ENCODE data around the gene ADAM12.

ADAM12 gene

GRCh38 chr10:126186766-126187165 is 201.5 kb downstream of the ADAM12 start:
- Histone ChIP-seq H4K20me1 (ENCODE audit: insufficient read depth, low read length) (no peaks in the 10 kb centered on the region), H3K27ac (ENCODE audit: low read length) (no peak overlapping the region), H3K4me2 (ENCODE audit: low read depth, low read length) (no peak overlapping the region), H3K9ac (ENCODE audit: low read length) (no peak overlapping the region), H2AFZ (ENCODE audit: low read length) (no peak overlapping the region), H3F3A (ENCODE audit: insufficient read depth, low read length) (no peaks in the 10 kb centered on the region), H3K27me3 (replicated peaks; ENCODE audit: insufficient read depth, low read length) (no peaks in the 10 kb centered on the region), H3K36me3 (replicated peaks; ENCODE audit: insufficient read depth, low read length) (no peaks in the 10 kb centered on the region), H3K9me3 (replicated peaks; ENCODE audit: insufficient read depth, low read length) (no peaks in the 10 kb centered on the region), H3K4me3 (ENCODE audit: low read length) (no peak overlapping the region), H3K79me2 (ENCODE audit: low read length) (no peaks in the 10 kb centered on the region), H3K9me2 (replicated peaks; ENCODE audit: insufficient read depth, low read length) (no peaks in the 10 kb centered on the region), H3K4me1 (ENCODE audit: low read length) (no peaks in the 10 kb centered on the region)
- DNase-seq = no peak
- TF ChIP-seq, protein P1, sequence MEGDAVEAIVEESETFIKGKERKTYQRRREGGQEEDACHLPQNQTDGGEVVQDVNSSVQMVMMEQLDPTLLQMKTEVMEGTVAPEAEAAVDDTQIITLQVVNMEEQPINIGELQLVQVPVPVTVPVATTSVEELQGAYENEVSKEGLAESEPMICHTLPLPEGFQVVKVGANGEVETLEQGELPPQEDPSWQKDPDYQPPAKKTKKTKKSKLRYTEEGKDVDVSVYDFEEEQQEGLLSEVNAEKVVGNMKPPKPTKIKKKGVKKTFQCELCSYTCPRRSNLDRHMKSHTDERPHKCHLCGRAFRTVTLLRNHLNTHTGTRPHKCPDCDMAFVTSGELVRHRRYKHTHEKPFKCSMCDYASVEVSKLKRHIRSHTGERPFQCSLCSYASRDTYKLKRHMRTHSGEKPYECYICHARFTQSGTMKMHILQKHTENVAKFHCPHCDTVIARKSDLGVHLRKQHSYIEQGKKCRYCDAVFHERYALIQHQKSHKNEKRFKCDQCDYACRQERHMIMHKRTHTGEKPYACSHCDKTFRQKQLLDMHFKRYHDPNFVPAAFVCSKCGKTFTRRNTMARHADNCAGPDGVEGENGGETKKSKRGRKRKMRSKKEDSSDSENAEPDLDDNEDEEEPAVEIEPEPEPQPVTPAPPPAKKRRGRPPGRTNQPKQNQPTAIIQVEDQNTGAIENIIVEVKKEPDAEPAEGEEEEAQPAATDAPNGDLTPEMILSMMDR (IDR thresholded peaks at IDR 0.05; ENCODE audit: low read length) = no peak
- no peak for TF ChIP-seq EZH2 (optimal IDR thresholded peaks at IDR 0.05; ENCODE audit: low read depth, low read length)
- TF ChIP-seq EZH2phosphoT487 (IDR thresholded peaks at IDR 0.05; ENCODE audit: low read length) = no peak

- Histone ChIP-seq H3K9me3 (replicated peaks; ENCODE audit: insufficient read depth, low read length) (no peaks in the 10 kb centered on the region), H3K36me3 (replicated peaks; ENCODE audit: insufficient read depth, low read length) (no peaks in the 10 kb centered on the region), H3K4me2 (ENCODE audit: low read depth, low read length) (no peak overlapping the region), H2AFZ (ENCODE audit: low read length) (no peak overlapping the region), H3K79me2 (ENCODE audit: low read length) (no peaks in the 10 kb centered on the region), H3F3A (ENCODE audit: insufficient read depth, low read length) (no peaks in the 10 kb centered on the region), H3K27me3 (replicated peaks; ENCODE audit: insufficient read depth, low read length) (no peaks in the 10 kb centered on the region), H3K4me3 (ENCODE audit: low read length) (no peak overlapping the region), H3K27ac (ENCODE audit: low read length) (no peak overlapping the region), H3K9me2 (replicated peaks; ENCODE audit: insufficient read depth, low read length) (no peaks in the 10 kb centered on the region), H4K20me1 (ENCODE audit: insufficient read depth, low read length) (no peaks in the 10 kb centered on the region), H3K4me1 (ENCODE audit: low read length) (no peaks in the 10 kb centered on the region), H3K9ac (ENCODE audit: low read length) (no peak overlapping the region)
- TF ChIP-seq EZH2phosphoT487 (IDR thresholded peaks at IDR 0.05; ENCODE audit: low read length) (no peak), EZH2 (optimal IDR thresholded peaks at IDR 0.05; ENCODE audit: low read depth, low read length) (no peak)
- TF ChIP-seq, protein P1 (IDR thresholded peaks at IDR 0.05; ENCODE audit: low read length) = no peak
- no peak for DNase-seq
Measured at GRCh38 chr10:126185676-126186447, 202.4 kb downstream of the ADAM12 start.

- H3K79me2 ChIP-seq (ENCODE audit: low read length) = no peaks in the 10 kb centered on the region
- no peak overlapping the region for H2AFZ ChIP-seq (ENCODE audit: low read length)
Measured at GRCh38 chr10:126181626-126182025, 206.7 kb downstream of the ADAM12 start.

More at GRCh38 chr10:126181626-126182025, 206.7 kb downstream of the ADAM12 start:
- Histone ChIP-seq H4K20me1 (ENCODE audit: insufficient read depth, low read length) (no peaks in the 10 kb centered on the region), H3K4me2 (ENCODE audit: low read depth, low read length) (no peak overlapping the region), H3K9me2 (replicated peaks; ENCODE audit: insufficient read depth, low read length) (no peaks in the 10 kb centered on the region), H3K4me3 (ENCODE audit: low read length) (no peak overlapping the region), H3K36me3 (replicated peaks; ENCODE audit: insufficient read depth, low read length) (no peaks in the 10 kb centered on the region), H3K9me3 (replicated peaks; ENCODE audit: insufficient read depth, low read length) (no peaks in the 10 kb centered on the region), H3K27ac (ENCODE audit: low read length) (no peak overlapping the region), H3K9ac (ENCODE audit: low read length) (no peak overlapping the region), H3K27me3 (replicated peaks; ENCODE audit: insufficient read depth, low read length) (no peaks in the 10 kb centered on the region), H3F3A (ENCODE audit: insufficient read depth, low read length) (no peaks in the 10 kb centered on the region), H3K4me1 (ENCODE audit: low read length) (no peaks in the 10 kb centered on the region)
- DNase-seq = no peak
- TF ChIP-seq EZH2 (optimal IDR thresholded peaks at IDR 0.05; ENCODE audit: low read depth, low read length) (no peak), EZH2phosphoT487 (IDR thresholded peaks at IDR 0.05; ENCODE audit: low read length) (no peak)
- TF ChIP-seq, protein P1 (IDR thresholded peaks at IDR 0.05; ENCODE audit: low read length) = no peak
